H9 (cell line): Measurements from ENCODE around the gene SSBP1. TPM values are rescaled to one million over a fixed set of nuclear protein-coding genes. Genes with fewer than 3 reads are reported as not detected.

Experiments used
- DNase-seq: peaks from one replicate; pipeline ENCODE4 v3.0.0-alpha.2; 2017
- H2AFZ ChIP-seq: one replicate; pipeline ENCODE4 v1.6.1; 2013; ENCODE audit warnings: mild to moderate bottlenecking, low read length, control low read depth, moderate library complexity
- H2AK5ac ChIP-seq: 2 replicates; pipeline ENCODE4 v1.6.1; 2013; ENCODE audit warnings: low read length, control low read depth, mixed read lengths; ENCODE audit not compliant: insufficient read length
- H2BK120ac ChIP-seq: one replicate; pipeline ENCODE4 v1.6.1; 2013; ENCODE audit warnings: low read depth, mild to moderate bottlenecking, low read length, control low read depth, inconsistent platforms; ENCODE audit not compliant: poor library complexity, severe bottlenecking
- H2BK12ac ChIP-seq: 2 replicates; pipeline ENCODE4 v1.6.1; 2013; ENCODE audit warnings: low read length, control low read depth, mixed read lengths, low read depth; ENCODE audit not compliant: insufficient read length
- H2BK15ac ChIP-seq: 2 replicates; pipeline ENCODE4 v1.6.1; 2013; ENCODE audit warnings: low read depth, low read length, control low read depth
- H2BK20ac ChIP-seq: one replicate; pipeline ENCODE4 v1.6.1; 2013; ENCODE audit warnings: low read depth, mild to moderate bottlenecking, low read length, control low read depth, inconsistent platforms; ENCODE audit not compliant: poor library complexity, severe bottlenecking
- H2BK5ac ChIP-seq: 2 replicates; pipeline ENCODE4 v1.6.1; 2013; ENCODE audit warnings: low read length, control low read depth, mixed read lengths; ENCODE audit not compliant: insufficient read length
- H3K14ac ChIP-seq: 2 replicates; pipeline ENCODE4 v1.6.1; 2013; ENCODE audit warnings: low read length, control low read depth; ENCODE audit not compliant: insufficient read depth
- H3K18ac ChIP-seq: 2 replicates; pipeline ENCODE4 v1.6.1; 2013; ENCODE audit warnings: low read depth, mild to moderate bottlenecking, mixed read lengths, low read length, control low read depth; ENCODE audit not compliant: insufficient read length
- H3K23ac ChIP-seq: 2 replicates; pipeline ENCODE4 v1.6.1; 2013; ENCODE audit warnings: low read length, control low read depth, mixed read lengths, low read depth; ENCODE audit not compliant: insufficient read length
- H3K23me2 ChIP-seq: 2 replicates; pipeline ENCODE4 v1.6.1; 2013; ENCODE audit warnings: low read depth, mild to moderate bottlenecking, mixed read lengths, low read length, control low read depth; ENCODE audit not compliant: insufficient read length, poor library complexity, severe bottlenecking
- H3K27ac ChIP-seq: 2 replicates; pipeline ENCODE4 v1.5.1; 2013; ENCODE audit warnings: low read length, control low read depth, mixed read lengths, low read depth; ENCODE audit not compliant: insufficient read length
- H3K27me3 ChIP-seq: 2 replicates; pipeline ENCODE4 v1.6.1; 2013; ENCODE audit warnings: low read length, control low read depth, inconsistent platforms; ENCODE audit not compliant: insufficient read depth
- H3K4ac ChIP-seq: 2 replicates; pipeline ENCODE4 v1.6.1; 2013; ENCODE audit warnings: low read depth, mild to moderate bottlenecking, control low read depth, inconsistent platforms, low read length, moderate library complexity
- H3K4me1 ChIP-seq: 2 replicates; pipeline ENCODE4 v1.6.1; 2013; ENCODE audit warnings: low read length, control low read depth, inconsistent platforms; ENCODE audit not compliant: insufficient read depth
- H3K4me2 ChIP-seq: 2 replicates; pipeline ENCODE4 v1.6.1; 2013; ENCODE audit warnings: low read length, control low read depth, mixed read lengths; ENCODE audit not compliant: insufficient read length, insufficient read depth
- H3K56ac ChIP-seq: 2 replicates; pipeline ENCODE4 v1.6.1; 2013; ENCODE audit warnings: low read depth, mild to moderate bottlenecking, mixed read lengths, low read length, control low read depth; ENCODE audit not compliant: insufficient read length
- H3K79me1 ChIP-seq: 2 replicates; pipeline ENCODE4 v1.6.1; 2013; ENCODE audit warnings: low read depth, mild to moderate bottlenecking, moderate library complexity, low read length, control low read depth, inconsistent platforms; ENCODE audit not compliant: insufficient read depth, poor library complexity, severe bottlenecking
- H3K79me2 ChIP-seq: 2 replicates; pipeline ENCODE4 v1.6.1; 2013; ENCODE audit warnings: low read length, control low read depth, inconsistent platforms; ENCODE audit not compliant: insufficient read depth
- H3K9ac ChIP-seq: 2 replicates; pipeline ENCODE4 v1.6.1; 2013; ENCODE audit warnings: low read length, control low read depth, mixed read lengths; ENCODE audit not compliant: insufficient read length; ENCODE audit errors: extremely low read depth
- H3K9me3 ChIP-seq: one replicate; pipeline ENCODE4 v1.6.1; 2013; ENCODE audit warnings: low read depth, low read length, inconsistent platforms; ENCODE audit not compliant: control insufficient read depth
- H3T11ph ChIP-seq: one replicate; pipeline ENCODE4 v1.6.1; 2013; ENCODE audit warnings: mild to moderate bottlenecking, low read length, control low read depth, inconsistent platforms
- H4K20me1 ChIP-seq: one replicate; pipeline ENCODE4 v1.6.1; 2013; ENCODE audit not compliant: control insufficient read depth, insufficient read length, insufficient read depth
- H4K5ac ChIP-seq: 2 replicates; pipeline ENCODE4 v1.6.1; 2013; ENCODE audit warnings: low read depth, mild to moderate bottlenecking, mixed read lengths, low read length, control low read depth; ENCODE audit not compliant: insufficient read length
- H4K8ac ChIP-seq: replicated peaks from 2 replicates; pipeline ENCODE4 v1.6.1; 2013; ENCODE audit warnings: low read length, control low read depth, mixed read lengths, low read depth; ENCODE audit not compliant: insufficient read length
- H4K91ac ChIP-seq: 2 replicates; pipeline ENCODE4 v1.6.1; 2013; ENCODE audit warnings: low read depth, mild to moderate bottlenecking, moderate library complexity, mixed read lengths, low read length, control low read depth; ENCODE audit not compliant: insufficient read length
- H3K27ac Mint-ChIP-seq, 3 experiments: 2 replicates in 2 of 3; 3 replicates in 1 of 3; pipeline ENCODE4 v1.8.0; 2020 to 2021; ENCODE audit warnings: mixed read lengths in 3 of 3, mild to moderate bottlenecking in 1 of 3, moderate library complexity in 1 of 3
- H3K27me3 Mint-ChIP-seq: 2 replicates; pipeline ENCODE4 v1.8.0; 2021; ENCODE audit warnings: low read depth, mild to moderate bottlenecking, moderate library complexity, mixed read lengths
- H3K36me3 Mint-ChIP-seq, 3 experiments: 2 replicates in 2 of 3; 3 replicates in 1 of 3; pipeline ENCODE4 v1.8.0; 2020 to 2021; ENCODE audit warnings: low read depth in 3 of 3, mixed read lengths in 3 of 3; ENCODE audit not compliant: insufficient read depth in 1 of 3
- H3K4me1 Mint-ChIP-seq, 2 experiments: 2 replicates each; pipeline ENCODE4 v1.8.0; 2020; ENCODE audit warnings: mixed read lengths in 2 of 2
- H3K4me3 Mint-ChIP-seq, 2 experiments: 2 replicates in 1 of 2; 3 replicates in 1 of 2; pipeline ENCODE4 v1.8.0; 2020 to 2021; ENCODE audit warnings: mild to moderate bottlenecking in 2 of 2, mixed read lengths in 2 of 2, moderate library complexity in 1 of 2
- H3K9me3 Mint-ChIP-seq, 2 experiments: 2 replicates in 1 of 2; 3 replicates in 1 of 2; pipeline ENCODE4 v1.8.0; 2020; ENCODE audit warnings: mild to moderate bottlenecking in 2 of 2, mixed read lengths in 2 of 2, moderate library complexity in 1 of 2
- WGBS: extraction: QIAGEN DNeasy Blood & Tissue Kit; methylation state at CpG from one replicate; pipeline ENCODE4 v1.1.7; 2013; ENCODE audit warnings: missing lambda C conversion rate, low lambda C conversion rate, mixed read lengths; ENCODE audit not compliant: insufficient read length; ENCODE audit errors: extremely low coverage; 5-methylcytosine and 5-hydroxymethylcytosine counted together
- total RNA-seq: library from RNA; stranded (reverse); gene quantifications from 2 replicates; pipeline ENCODE4 v1.2.1, GENCODE V29; 2021
- TF ChIP-seq, protein P1 (sequence below): fragments of 200-600 bp; sonication (generic); conservative IDR thresholded peaks from 3 replicates; pipeline ENCODE4 v1.8.0; 2021; ENCODE audit warnings: antibody characterized with exemption, mild to moderate bottlenecking

SSBP1 gene
- total RNA-seq, 1 experiment from 2014 or later, result 266 TPM

DNA sequence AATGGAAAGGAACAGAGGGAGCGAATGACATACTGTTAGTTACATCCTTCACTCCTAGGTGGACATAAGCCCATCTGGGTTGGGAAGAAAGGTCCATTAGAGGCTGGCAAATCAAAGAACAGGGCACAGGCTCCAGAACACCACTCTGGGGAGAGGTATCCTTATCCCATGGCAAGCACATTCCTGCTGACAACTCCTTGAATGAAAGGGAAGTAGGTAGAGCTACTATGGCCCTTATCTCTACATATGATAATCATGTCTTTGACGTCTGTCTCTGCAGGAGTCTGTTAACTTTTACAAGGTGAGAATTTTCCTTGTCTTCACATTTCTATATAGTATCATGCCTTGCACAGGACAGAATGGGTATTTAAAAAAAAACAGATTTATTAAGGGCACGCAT, 46.6 kb upstream of the SSBP1 start:
- peaks cover 3% of the 10 kb centered on the region for H3K79me1 ChIP-seq
- no peaks in the 10 kb centered on the region for H4K20me1 ChIP-seq
- H3K27ac ChIP-seq, result no peak overlapping the region
- H2BK5ac ChIP-seq, result no peak overlapping the region
- Mint-ChIP-seq H3K9me3 (no peaks in the 10 kb centered on the region), H3K4me3 (no peak overlapping the region), H3K36me3 (0 out of 7 replicates have a peak, but pooled peaks cover 0 to 3% (median 0%) of the 10 kb centered on the region in 3 experiments), H3K4me1 (peaks cover 31 to 45% of the 10 kb centered on the region in 2 experiments), H3K27ac (no peak overlapping the region), H3K27me3 (no peaks in the 10 kb centered on the region)
- H3K23ac ChIP-seq, result no peak overlapping the region
- no peak overlapping the region for H2AK5ac ChIP-seq
- no peak overlapping the region for H3K18ac ChIP-seq
- no peak overlapping the region for H4K91ac ChIP-seq
- H2BK120ac ChIP-seq, result no peak overlapping the region
- no peak overlapping the region for H2BK12ac ChIP-seq
- no peak overlapping the region for H4K8ac ChIP-seq
- no CpG with 5 or more reads among the region's 3 CpGs for WGBS
- no peak overlapping the region for H3K4me2 ChIP-seq
- no peaks in the 10 kb centered on the region for H3K27me3 ChIP-seq
- H3K9ac ChIP-seq, result no peak overlapping the region
- no peaks in the 10 kb centered on the region for H3K9me3 ChIP-seq
- H2BK20ac ChIP-seq, result no peak overlapping the region
- no peak overlapping the region for H3K14ac ChIP-seq
- H3K4ac ChIP-seq, result no peak overlapping the region
- DNase-seq, result no peak
- H3K79me2 ChIP-seq, result peaks cover 2% of the 10 kb centered on the region; the same call in 1 of the 2 replicates
- no peak overlapping the region for H3K56ac ChIP-seq
- peaks cover 6% of the 10 kb centered on the region; the same call in 1 of the 2 replicates for H3K4me1 ChIP-seq
- no peak overlapping the region for H3T11ph ChIP-seq
- H3K23me2 ChIP-seq, result no peaks in the 10 kb centered on the region
- H2AFZ ChIP-seq, result no peak overlapping the region
- TF ChIP-seq, protein P1, sequence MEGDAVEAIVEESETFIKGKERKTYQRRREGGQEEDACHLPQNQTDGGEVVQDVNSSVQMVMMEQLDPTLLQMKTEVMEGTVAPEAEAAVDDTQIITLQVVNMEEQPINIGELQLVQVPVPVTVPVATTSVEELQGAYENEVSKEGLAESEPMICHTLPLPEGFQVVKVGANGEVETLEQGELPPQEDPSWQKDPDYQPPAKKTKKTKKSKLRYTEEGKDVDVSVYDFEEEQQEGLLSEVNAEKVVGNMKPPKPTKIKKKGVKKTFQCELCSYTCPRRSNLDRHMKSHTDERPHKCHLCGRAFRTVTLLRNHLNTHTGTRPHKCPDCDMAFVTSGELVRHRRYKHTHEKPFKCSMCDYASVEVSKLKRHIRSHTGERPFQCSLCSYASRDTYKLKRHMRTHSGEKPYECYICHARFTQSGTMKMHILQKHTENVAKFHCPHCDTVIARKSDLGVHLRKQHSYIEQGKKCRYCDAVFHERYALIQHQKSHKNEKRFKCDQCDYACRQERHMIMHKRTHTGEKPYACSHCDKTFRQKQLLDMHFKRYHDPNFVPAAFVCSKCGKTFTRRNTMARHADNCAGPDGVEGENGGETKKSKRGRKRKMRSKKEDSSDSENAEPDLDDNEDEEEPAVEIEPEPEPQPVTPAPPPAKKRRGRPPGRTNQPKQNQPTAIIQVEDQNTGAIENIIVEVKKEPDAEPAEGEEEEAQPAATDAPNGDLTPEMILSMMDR, result no peak
- H2BK15ac ChIP-seq, result no peak overlapping the region
- no peak overlapping the region for H4K5ac ChIP-seq
